NOMO-1 treated with DMSO at 0.1 percent for 48 hours (cell line): ENCODE measurements around the gene ANKRD34A.

Experiments used
- DNase-seq: peaks from one replicate; lab custom pipeline; 2025; ENCODE audit not compliant: unreplicated experiment; lab: John Stamatoyannopoulos, UW

ANKRD34A gene

GRCh38 chr1:145912128-145912641 lies 52.2 kb downstream of the ANKRD34A start:
- no peak for DNase-seq
